HG02610 (cell line): ENCODE measurements around the gene SPEG.

Source experiments
- ATAC-seq: cut with Tn5 transposase; IDR thresholded peaks from one replicate; pipeline ENCODE4 v1.9.1; 2021; ENCODE audit warnings: mild to moderate bottlenecking, moderate library complexity; ENCODE audit not compliant: unreplicated experiment

SPEG gene

GRCh38 chr2:219542931-219543595 lies 108.4 kb downstream of the SPEG start:
- peak; percentile 36 for ATAC-seq

- ATAC-seq, result peak; percentile 81
Measured at GRCh38 chr2:219543596-219544358, 109.1 kb downstream of the SPEG start, which contains the start of the genes CHPF and TMEM198. CHPF (minus strand) TSS chr2:219543809; CDS start chr2:219543538, 271 bp downstream. TMEM198 (plus strand) TSS chr2:219544028; CDS start chr2:219544728, 700 bp downstream.

GRCh38 chr2:219544567-219544966 lies 109.9 kb downstream of the SPEG start:
- ATAC-seq, result no peak

- ATAC-seq, result no peak
Measured at GRCh38 chr2:219545295-219545942, 110.8 kb downstream of the SPEG start.

- no peak for ATAC-seq
Measured at GRCh38 chr2:219545943-219546352, 111.3 kb downstream of the SPEG start.

GRCh38 chr2:219547621-219548020 lies 113.0 kb downstream of the SPEG start:
- no peak for ATAC-seq
